Endometrial microvascular endothelial cells (primary cell): ENCODE results near the gene DUSP8. TPM values are rescaled to one million over a fixed set of nuclear protein-coding genes. Genes with fewer than 3 reads are reported as not detected.

Experiments
- in situ Hi-C: cut with HindIII; loops from 2 replicates; pipeline ENCODE4 v1.10.0; 2017; ENCODE audit warnings: low sequenced_read_pairs, low pct_unique_long_range_greater_than_20kb; ENCODE audit errors: inconsistent ontology term
- total RNA-seq: library from RNA; depleted of rRNA; stranded (reverse); fragments of >200 nt; gene quantifications from one replicate; pipeline ENCODE4 v1.2.3, GENCODE V29; 2015; ENCODE audit errors: inconsistent ontology term

DUSP8 gene
- total RNA-seq, 1 donor from 2014 or later: 11.0 TPM

- in situ Hi-C loops: no loop called here
Measured at GRCh38 chr11:1557051-1557884, 14.8 kb downstream of the DUSP8 start.

DNA sequence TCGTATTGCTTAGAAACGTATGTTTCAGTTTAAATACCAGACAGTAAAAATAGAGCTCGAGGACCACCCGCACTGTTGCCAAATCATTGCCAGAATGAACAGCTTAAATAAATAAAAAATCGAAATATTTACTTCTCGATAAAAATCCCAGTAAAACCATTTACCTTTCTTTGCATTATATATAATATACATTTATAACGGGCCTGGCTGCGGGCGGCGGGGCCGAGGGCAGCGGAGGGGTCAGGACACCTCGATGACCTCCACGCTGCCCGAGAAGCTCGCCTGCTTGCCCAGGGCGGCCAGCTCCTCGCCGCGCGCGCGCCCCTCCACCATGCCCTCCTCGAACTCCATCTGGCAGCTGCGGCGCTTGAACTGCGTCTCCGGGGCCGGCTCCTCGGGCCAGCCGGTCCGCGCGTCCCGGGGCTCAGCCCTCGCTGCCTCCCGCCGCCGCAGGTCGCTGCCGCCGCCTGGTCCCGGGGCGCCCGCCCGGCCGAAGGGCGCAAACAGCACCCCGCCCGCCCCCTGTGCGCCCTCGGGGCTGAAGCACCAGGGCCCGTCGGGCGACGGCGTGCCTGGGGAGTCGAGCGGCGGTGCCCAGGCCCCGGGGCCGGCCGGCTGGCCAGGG is 15.7 kb downstream of the DUSP8 start:
- in situ Hi-C loops: no loop called here

DNA sequence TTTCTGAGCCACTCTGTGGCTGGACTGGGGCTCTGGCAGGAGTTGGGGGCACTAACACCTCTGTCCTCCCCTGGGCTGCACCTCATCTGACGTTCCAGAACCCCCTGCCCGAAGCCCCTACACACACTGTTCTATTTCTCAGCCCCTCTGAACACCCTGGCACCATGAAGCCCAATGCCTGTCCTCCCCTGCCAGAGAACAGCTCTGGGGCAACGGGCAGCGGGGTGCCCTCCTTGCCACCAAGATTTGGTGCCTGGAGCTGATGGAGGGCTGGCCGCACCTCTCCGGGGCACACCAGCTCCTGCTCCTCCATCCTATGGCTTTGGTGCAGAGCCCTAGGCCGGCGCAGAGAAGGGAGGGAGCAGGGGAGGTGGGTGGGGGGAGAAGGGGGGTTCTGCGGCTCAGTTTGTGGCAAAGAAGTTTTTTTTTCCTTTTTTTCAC is 16.3 kb downstream of the DUSP8 start:
- in situ Hi-C loops: no loop called here

GRCh38 chr11:1554981-1555712 is 16.9 kb downstream of the DUSP8 start:
- in situ Hi-C loops: no loop called here

DNA sequence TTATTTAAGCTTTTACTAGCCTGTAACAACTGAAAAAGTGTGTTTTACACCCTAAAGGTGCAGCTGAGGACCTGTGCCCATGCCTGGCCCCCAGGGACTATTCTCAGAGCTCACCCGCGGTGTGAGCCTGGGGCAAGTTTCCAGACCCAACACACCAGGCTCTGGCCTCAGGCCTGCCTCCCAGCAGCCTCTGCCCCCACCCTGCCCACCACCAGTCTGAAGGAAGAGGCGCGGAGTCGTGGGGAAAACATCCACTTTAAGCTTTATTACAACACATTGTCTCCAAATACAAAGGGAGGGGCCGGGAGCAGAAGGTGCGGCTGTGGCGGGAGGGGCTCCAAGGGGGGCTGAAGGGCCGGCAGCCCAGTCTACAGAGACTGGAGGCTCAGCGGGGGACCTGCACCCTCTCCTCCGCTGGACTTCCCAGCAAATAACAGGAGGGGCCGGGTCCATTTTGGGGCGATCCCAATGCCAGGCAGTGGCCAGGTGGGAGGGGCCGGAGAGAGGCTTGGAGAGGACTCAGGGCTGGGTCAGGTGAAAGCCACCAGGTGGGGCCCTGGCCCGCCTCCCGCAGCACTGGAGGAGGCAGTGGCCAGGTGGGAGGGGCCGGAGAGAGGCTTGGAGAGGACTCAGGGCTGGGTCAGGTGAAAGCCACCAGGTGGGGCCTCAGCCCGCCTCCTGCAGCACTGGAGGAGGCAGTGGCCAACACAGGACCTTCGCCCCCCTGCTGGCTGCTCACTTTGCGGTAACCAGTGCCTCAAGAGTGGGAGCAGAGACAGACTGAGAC is 18.1 kb downstream of the DUSP8 start:
- in situ Hi-C loops: no loop called here

DNA sequence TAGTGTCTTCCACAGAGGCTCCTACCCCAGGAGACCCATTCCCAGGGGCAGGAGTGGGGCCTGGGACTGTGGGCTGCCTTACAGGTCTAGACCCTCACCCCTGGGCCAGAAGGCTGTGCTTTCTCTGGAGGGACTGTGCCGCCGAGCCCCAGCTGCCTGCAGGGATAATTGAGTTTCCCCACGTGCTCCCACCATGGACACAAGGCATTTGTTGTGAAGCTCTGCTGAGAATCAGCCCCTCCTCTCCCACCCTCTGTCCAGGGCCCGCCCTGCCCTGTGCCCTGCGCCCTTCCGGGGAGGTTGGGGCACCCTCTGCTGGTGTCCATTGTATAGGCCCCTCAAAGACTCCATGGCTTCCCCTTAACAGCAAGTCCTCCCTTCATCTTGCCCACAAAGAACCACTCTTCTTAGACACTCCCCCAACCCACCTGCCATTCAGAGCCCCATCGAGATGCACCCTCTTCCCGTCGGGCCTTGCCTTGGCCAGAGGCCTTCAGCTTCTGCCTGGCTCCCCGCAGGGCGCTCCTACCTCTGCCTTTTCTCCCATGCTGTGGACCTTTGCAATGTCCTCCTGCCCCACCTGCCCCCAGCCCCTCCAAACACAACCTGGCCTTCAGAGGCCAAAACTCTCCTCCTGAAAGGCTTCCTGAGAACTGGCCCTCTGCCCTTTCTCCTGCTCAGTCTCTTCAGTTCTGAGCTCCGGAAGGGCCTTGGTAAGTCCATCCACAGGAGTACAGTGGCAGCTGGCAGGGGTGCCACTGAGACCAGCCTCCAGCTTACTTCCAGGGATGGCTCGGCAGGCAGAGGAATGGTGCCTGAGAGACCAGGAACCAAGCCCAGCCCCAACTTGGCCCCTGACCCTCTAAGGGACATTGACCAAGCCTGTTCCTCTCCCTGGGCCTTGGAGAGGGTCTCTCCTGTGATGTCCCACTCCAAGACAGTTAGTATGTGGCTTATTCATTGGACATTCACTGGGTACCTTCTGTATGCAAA is 22.4 kb downstream of the DUSP8 start:
- in situ Hi-C loops: no loop called here

DNA sequence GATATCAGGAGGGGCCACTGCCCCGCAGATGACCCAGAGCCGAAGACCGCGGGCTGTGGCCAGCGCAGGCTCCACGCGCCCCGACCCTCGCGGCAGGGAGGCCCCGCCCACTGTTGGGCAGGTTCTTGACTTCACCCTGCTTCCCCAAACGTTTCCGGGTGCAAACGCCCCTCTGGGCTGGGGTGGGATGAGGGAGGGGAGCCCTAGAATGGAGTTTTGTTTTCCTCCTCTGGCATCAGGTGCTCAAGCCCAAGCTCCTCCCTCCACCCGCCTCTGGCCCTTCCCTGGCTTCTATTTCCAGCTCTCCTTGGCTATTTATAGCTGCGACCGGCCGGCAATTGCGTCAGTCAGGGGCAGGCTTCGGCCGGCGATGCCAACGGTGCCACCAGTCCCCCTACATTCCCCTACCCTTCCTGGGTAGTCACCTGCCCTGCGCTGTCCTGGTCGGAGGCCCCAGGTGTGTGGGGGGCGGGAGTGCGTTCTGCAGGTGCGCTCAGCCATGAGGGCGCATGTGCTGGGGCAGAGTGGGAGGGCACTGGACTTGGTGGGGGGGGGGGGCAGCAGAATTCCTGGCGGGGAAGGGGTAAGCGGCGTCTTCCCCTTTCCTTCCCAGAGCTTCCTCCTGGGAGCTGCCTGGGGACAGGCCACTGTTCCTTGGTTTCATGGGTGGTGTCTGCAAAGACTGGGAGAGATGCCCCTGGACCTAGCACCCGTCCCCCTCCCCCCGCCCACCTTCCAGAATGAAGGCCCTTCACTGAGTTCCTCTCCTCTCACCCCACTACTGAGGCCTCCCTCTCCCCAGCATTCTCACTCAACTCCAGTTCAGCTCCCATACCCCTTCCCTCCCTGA is 23.6 kb downstream of the DUSP8 start:
- in situ Hi-C loops: no loop called here

- in situ Hi-C loops: no loop called here
Measured at GRCh38 chr11:1547467-1548098, 24.5 kb downstream of the DUSP8 start.

- in situ Hi-C loops: no loop called here
Measured at GRCh38 chr11:1546536-1547466, 25.3 kb downstream of the DUSP8 start.

- in situ Hi-C loops: no loop called here
Measured at GRCh38 chr11:1546077-1546535, 26.0 kb downstream of the DUSP8 start.

DNA sequence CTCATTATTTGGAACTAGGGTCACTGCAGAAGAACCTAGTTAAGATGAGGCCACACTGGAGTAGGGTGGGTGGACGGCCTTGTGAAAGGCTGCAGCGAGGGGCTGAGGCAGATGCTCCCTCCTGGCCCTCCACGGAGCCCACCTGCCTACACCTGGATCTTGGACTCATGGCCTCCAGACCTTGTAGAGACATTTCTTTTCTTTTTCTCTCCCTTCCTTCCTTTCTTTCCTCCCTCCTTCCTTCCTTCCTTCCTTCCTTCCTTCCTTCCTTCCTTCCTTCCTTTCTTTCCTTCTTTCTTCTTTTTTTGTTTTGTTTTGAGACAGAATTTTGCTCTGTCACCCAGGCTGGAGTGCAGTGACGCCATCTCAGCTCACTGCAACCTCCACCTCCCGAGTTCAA is 26.6 kb downstream of the DUSP8 start:
- in situ Hi-C loops: no loop called here

- in situ Hi-C loops: no loop called here
Measured at GRCh38 chr11:1544536-1544935, 27.5 kb downstream of the DUSP8 start.

GRCh38 chr11:1543606-1544263 is 28.3 kb downstream of the DUSP8 start:
- in situ Hi-C loops: no loop called here

- in situ Hi-C loops: no loop called here
Measured at GRCh38 chr11:1542267-1542666, 29.8 kb downstream of the DUSP8 start.
